Naive thymus-derived CD8-positive, alpha-beta T cell (primary cell): ENCODE results near the gene SLC7A10. TPM values are rescaled to one million over a fixed set of nuclear protein-coding genes. Genes with fewer than 3 reads are reported as not detected.

Experiments
- ATAC-seq, 2 donors: fragments of 150-1000 bp; cut with Tn5 transposase in 1 of 2; sonication (Bioruptor Pico), chemical (Tn5 transposase) in 1 of 2; 1 replicate in 1 of 2; 2 replicates in 1 of 2; pipeline ENCODE4 v1.10.0; 2021; ENCODE audit warnings: mild to moderate bottlenecking in 2 of 2, moderate library complexity in 2 of 2
- POLR2A ChIA-PET: fragments of 350-600 bp; sonication (Branson Sonifier 250); formaldehyde crosslinking; loops from one replicate; lab custom pipeline; 2021; ENCODE audit warnings: antibody characterized with exemption; lab: Charles Lee
- DNase-seq, 10 donors: peaks; one replicate each; pipeline versions ENCODE4 v3.0.0 to v3.0.0-alpha.2; 2020 to 2022
- H3K27ac Mint-ChIP-seq, 10 donors: one replicate each; pipeline ENCODE4 v1.8.0; 2020 to 2022; ENCODE audit warnings: mild to moderate bottlenecking in 10 of 10, mixed read lengths in 10 of 10, moderate library complexity in 4 of 10, inconsistent platforms in 1 of 10
- H3K27me3 Mint-ChIP-seq, 5 donors: one replicate each; pipeline ENCODE4 v1.8.0; 2021 to 2022; ENCODE audit warnings: mixed read lengths in 5 of 5
- H3K36me3 Mint-ChIP-seq, 3 donors: one replicate each; pipeline ENCODE4 v1.8.0; 2020 to 2022; ENCODE audit warnings: mixed read lengths in 3 of 3, mild to moderate bottlenecking in 2 of 3, inconsistent platforms in 1 of 3
- H3K4me1 Mint-ChIP-seq, 4 donors: one replicate each; pipeline ENCODE4 v1.8.0; 2021 to 2022; ENCODE audit warnings: mixed read lengths in 4 of 4
- H3K4me3 Mint-ChIP-seq, 10 donors: one replicate each; pipeline ENCODE4 v1.8.0; 2020 to 2022; ENCODE audit warnings: mild to moderate bottlenecking in 10 of 10, mixed read lengths in 10 of 10, moderate library complexity in 6 of 10, inconsistent platforms in 1 of 10
- H3K9me3 Mint-ChIP-seq, 9 donors: one replicate each; pipeline ENCODE4 v1.8.0; 2020 to 2022; ENCODE audit warnings: mixed read lengths in 9 of 9, mild to moderate bottlenecking in 3 of 9, inconsistent platforms in 1 of 9, moderate library complexity in 1 of 9
- polyA plus RNA-seq, 3 donors: library from polyadenylated mRNA; unstranded; fragments of 300-500 nt; fragmentation: Illumina TruSeq; gene quantifications; one replicate each; pipeline ENCODE4 v1.2.3, GENCODE V29; 2021
- total RNA-seq, 8 experiments: library from RNA in 2 of 8; stranded (reverse) in 2 of 8; gene quantifications; one replicate each; pipeline ENCODE4 v1.2.3 and lab custom pipeline; 2021 to 2026

SLC7A10 gene
- total and polyA plus RNA-seq, 5 experiments from 2014 or later, result not detected

DNA sequence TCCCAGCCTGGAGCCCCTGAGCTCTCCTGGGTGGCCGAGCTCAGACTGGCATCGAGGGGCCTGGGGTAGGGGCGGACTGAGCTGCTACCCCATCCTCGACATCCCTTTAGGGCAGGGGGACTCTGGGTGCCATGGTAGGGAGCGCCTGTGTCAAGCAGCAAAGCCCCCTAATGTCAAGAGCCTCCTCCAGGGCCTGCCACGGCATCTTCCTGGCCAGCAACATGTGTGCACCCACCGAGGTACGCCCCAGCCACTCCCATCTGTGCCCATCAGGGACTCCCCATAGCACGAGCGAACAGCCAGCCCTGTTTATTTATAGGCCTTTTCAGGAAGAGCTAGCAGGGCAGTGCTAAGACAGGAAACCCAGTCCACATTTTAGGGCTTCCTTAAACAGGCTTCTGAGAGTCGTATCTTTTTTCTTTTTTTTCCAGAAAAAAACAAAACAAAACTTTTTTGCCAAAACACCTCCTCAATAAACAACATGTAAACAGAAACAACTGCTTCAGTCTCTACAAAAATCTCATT, 17.2 kb downstream of the SLC7A10 start:
- H3K27me3 Mint-ChIP-seq, result no peaks in the 10 kb centered on the region
- ATAC-seq, result no peak
- no peaks in the 10 kb centered on the region for H3K9me3 Mint-ChIP-seq
- no peaks in the 10 kb centered on the region for H3K36me3 Mint-ChIP-seq
- no peak overlapping the region for H3K27ac Mint-ChIP-seq
- DNase-seq, result no peak
- POLR2A ChIA-PET, result interaction anchor here (1.2 kb wide), 1 partner anchor 277 kb away, joined by 3 read pairs; no protein-coding TSS in a partner anchor
- H3K4me1 Mint-ChIP-seq, result no peaks in the 10 kb centered on the region
- no peak overlapping the region for H3K4me3 Mint-ChIP-seq

DNA sequence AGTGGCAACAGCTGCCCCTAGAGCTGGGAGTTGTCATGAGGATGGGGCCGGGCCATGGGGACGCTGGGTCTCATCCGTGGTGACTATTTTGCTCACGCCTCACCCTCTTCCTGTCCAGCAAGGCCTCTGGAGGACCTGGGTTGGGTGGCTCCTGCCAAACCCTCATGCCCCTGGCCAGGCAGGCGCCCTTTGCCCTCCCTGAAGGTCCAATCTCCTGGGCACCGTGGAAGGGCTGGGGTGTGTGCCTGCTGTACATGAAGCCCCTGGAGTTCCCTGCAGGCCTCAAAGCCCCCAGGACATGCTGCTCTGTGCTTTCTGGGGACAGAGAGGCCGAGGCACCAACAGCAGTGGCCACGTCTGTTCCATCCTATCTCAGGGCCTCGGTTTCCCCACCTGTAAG, 17.7 kb downstream of the SLC7A10 start:
- H3K4me3 Mint-ChIP-seq, result no peak overlapping the region
- no peaks in the 10 kb centered on the region for H3K36me3 Mint-ChIP-seq
- H3K27me3 Mint-ChIP-seq, result no peaks in the 10 kb centered on the region
- no peak for DNase-seq
- no peak overlapping the region for H3K27ac Mint-ChIP-seq
- H3K4me1 Mint-ChIP-seq, result peaks cover 0 to 2% (median 0%) of the 10 kb centered on the region in 4 donors
- no peak for ATAC-seq
- no peaks in the 10 kb centered on the region for H3K9me3 Mint-ChIP-seq
- POLR2A ChIA-PET, result no interaction called here

DNA sequence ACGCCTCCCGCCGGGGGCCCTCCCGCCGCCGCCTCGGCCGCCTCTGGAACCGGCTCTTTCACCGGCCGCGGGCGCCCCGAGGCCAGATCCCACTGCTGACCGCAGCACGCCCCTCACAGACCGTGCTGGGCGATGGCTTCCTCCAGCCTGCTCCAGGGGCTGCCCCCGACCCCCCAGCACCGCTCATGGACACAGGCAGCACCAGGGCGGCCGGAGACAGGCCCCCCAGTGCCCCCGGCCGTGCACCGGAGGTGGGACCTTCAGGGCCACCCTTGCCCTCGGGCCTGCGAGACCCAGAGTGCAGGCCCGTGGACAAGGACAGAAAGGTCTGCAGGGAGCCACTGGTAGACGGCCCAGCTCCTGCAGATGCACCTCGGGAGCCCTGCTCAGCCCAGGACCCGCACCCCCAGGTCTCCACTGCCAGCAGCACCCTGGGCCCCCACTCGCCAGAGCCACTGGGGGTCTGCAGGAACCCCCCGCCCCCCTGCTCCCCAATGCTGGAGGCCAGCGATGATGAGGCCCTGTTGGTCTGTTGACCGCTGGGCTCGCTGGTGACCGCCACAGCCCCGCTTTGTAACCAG, 18.5 kb downstream of the SLC7A10 start:
- Mint-ChIP-seq H3K27me3 (no peaks in the 10 kb centered on the region), H3K27ac (no peak overlapping the region), H3K9me3 (no peaks in the 10 kb centered on the region), H3K4me3 (no peak overlapping the region), H3K36me3 (no peaks in the 10 kb centered on the region), H3K4me1 (peaks cover 0 to 2% (median 0%) of the 10 kb centered on the region in 4 donors)
- POLR2A ChIA-PET, result no interaction called here
- ATAC-seq (no peak), DNase-seq (no peak)

DNA sequence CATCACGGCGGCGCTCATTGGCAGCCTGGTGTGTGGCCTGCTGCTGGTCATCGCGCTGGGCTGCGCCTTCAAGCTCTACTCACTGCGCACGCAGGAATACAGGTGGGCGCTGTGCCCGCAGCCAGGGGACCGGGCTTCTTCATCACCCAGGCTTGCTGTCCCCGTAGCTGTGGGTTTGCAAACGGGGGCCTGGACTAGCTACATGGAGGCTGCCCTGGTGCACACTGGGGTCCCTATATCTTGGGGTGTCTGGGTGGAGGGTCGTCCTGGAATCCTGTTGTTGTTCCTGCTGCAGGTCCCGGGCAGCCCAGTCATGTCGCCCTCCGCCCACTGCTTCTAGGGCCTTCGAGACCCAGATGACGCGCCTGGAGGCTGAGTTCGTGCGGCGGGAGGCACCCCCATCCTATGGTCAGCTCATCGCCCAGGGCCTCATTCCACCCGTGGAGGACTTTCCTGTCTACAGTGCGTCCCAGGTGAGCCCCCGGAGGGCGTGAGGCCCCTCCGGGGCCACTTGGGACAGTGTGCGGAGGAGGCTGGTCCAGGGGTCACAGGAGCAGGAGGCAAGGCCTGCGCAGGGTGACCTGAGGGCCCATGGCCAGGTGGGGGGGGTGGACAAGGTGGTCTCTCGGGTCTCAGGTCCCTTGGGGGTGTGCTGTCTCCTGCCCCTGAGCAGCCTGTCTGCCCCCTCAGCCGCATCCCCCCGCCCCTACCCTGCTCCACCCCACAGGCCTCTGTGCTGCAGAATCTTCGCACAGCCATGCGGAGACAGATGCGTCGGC, 19.2 kb downstream of the SLC7A10 start:
- Mint-ChIP-seq H3K27me3 (no peaks in the 10 kb centered on the region), H3K36me3 (no peaks in the 10 kb centered on the region), H3K4me3 (no peak overlapping the region), H3K27ac (no peak overlapping the region), H3K4me1 (peaks cover 0 to 2% (median 0%) of the 10 kb centered on the region in 4 donors), H3K9me3 (no peaks in the 10 kb centered on the region)
- POLR2A ChIA-PET, result no interaction called here
- no peak for ATAC-seq
- no peak for DNase-seq

DNA sequence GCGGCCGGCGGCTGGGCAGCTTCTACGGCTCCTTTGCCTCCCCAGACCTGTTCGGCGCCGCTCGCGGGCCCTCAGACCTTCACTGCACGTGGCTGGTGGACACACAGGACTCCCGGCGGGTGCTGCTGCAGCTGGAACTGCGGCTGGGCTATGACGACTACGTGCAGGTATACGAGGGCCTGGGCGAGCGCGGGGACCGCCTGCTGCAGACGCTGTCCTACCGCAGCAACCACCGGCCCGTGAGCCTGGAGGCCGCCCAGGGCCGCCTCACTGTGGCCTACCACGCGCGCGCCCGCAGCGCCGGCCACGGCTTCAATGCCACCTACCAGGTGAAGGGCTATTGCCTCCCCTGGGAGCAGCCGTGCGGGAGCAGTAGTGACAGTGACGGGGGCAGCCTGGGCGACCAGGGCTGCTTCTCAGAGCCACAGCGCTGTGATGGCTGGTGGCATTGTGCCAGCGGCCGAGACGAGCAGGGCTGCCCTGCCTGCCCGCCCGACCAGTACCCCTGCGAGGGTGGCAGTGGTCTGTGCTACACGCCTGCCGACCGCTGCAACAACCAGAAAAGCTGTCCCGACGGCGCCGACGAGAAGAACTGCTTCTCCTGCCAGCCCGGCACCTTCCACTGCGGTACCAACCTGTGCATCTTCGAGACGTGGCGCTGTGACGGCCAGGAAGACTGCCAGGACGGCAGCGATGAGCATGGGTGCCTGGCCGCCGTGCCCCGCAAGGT, 20.0 kb downstream of the SLC7A10 start:
- H3K9me3 Mint-ChIP-seq, result no peaks in the 10 kb centered on the region
- H3K27ac Mint-ChIP-seq, result no peak overlapping the region
- peaks cover 0 to 2% (median 0%) of the 10 kb centered on the region in 4 donors for H3K4me1 Mint-ChIP-seq
- H3K27me3 Mint-ChIP-seq, result no peaks in the 10 kb centered on the region
- no peaks in the 10 kb centered on the region for H3K36me3 Mint-ChIP-seq
- POLR2A ChIA-PET, result no interaction called here
- no peak for ATAC-seq
- peak in 1 of 10 donors; percentile 47 for DNase-seq
- no peak overlapping the region for H3K4me3 Mint-ChIP-seq

DNA sequence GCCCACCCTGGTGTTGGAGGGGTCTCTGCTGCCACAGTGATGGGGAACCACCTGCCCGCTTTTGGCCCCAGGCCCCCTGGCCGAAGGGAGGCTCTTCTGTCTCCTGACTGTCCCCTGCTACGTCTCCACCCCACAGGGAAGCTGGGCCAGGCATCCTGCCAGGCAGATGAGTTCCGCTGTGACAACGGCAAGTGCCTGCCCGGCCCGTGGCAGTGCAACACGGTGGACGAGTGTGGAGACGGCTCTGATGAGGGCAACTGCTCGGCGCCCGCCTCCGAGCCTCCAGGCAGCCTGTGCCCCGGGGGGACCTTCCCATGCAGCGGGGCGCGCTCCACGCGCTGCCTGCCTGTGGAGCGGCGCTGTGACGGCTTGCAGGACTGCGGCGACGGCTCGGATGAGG, 20.5 kb downstream of the SLC7A10 start:
- no peak overlapping the region for H3K4me3 Mint-ChIP-seq
- DNase-seq (peak in 1 of 10 donors; percentile 36), ATAC-seq (no peak)
- H3K27me3 Mint-ChIP-seq, result no peaks in the 10 kb centered on the region
- H3K4me1 Mint-ChIP-seq, result peaks cover 0 to 2% (median 0%) of the 10 kb centered on the region in 4 donors
- POLR2A ChIA-PET, result no interaction called here
- no peak overlapping the region for H3K27ac Mint-ChIP-seq
- no peaks in the 10 kb centered on the region for H3K9me3 Mint-ChIP-seq
- H3K36me3 Mint-ChIP-seq, result no peaks in the 10 kb centered on the region

DNA sequence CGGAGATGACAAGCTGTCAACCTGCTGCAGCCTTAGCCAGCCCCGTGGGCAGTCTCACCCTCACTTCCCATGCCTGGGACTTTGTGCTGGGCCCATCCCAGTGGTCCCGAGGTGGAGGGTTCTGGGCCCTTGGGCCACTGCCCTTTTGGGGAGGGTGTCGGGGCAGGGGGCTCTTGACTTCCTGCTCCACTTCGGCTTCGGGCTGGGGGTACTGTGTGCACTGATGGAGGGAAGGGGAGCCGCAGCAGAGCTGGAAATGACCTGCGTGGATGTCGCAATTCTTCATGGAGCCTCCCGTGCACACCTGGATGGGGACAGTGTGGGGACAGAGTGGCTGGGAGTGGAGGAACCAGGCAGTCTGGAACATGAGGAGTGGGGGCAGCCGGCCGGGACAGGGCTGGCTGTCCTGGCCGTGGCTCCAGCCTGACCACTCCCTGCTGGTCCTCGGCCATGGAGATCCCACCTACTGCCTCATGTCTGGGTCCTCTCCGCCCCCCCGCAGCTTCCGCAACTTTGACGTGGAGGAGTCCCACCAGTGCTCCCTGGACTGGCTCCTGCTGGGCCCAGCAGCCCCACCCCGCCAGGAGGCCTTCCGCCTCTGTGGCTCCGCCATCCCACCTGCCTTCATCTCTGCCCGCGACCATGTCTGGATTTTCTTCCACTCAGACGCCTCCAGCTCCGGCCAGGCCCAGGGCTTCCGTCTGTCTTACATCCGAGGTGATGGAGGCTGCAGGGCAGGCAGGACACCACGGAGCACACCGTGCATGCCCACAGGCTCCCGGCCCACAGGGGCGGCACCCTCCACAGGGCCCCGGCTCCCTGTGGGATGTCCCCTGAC, 21.3 kb downstream of the SLC7A10 start:
- H3K36me3 Mint-ChIP-seq, result no peaks in the 10 kb centered on the region
- H3K27ac Mint-ChIP-seq, result no peak overlapping the region
- ATAC-seq (no peak), DNase-seq (no peak)
- POLR2A ChIA-PET, result no interaction called here
- peaks cover 0 to 2% (median 0%) of the 10 kb centered on the region in 4 donors for H3K4me1 Mint-ChIP-seq
- H3K27me3 Mint-ChIP-seq, result no peaks in the 10 kb centered on the region
- no peak overlapping the region for H3K4me3 Mint-ChIP-seq
- no peaks in the 10 kb centered on the region for H3K9me3 Mint-ChIP-seq

DNA sequence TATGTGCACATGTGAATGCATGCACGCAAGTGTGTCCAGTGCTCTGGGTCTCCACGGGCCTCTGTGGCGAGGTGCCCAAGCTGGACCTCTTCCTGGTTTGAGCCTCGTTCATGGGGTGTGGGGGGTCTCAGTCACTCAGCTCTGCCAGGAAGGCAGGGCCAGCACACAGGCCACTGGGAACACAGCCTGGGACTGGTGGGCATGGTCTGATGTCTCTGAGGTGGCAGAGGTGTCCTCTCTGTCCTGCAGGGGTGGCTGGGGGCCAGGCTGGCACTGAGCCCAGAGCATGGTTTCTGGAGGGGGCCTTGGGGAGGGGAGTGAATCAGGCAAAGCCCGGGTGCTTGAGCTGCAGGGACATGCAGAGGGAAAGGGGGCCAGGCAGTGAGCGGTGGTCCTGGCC, 22.1 kb downstream of the SLC7A10 start:
- Mint-ChIP-seq H3K4me3 (no peak overlapping the region), H3K27me3 (peaks cover 0 to 5% (median 0%) of the 10 kb centered on the region in 5 donors), H3K9me3 (no peaks in the 10 kb centered on the region), H3K27ac (no peak overlapping the region), H3K4me1 (peaks cover 0 to 2% (median 0%) of the 10 kb centered on the region in 4 donors), H3K36me3 (no peaks in the 10 kb centered on the region)
- ATAC-seq (no peak), DNase-seq (no peak)
- POLR2A ChIA-PET, result no interaction called here

DNA sequence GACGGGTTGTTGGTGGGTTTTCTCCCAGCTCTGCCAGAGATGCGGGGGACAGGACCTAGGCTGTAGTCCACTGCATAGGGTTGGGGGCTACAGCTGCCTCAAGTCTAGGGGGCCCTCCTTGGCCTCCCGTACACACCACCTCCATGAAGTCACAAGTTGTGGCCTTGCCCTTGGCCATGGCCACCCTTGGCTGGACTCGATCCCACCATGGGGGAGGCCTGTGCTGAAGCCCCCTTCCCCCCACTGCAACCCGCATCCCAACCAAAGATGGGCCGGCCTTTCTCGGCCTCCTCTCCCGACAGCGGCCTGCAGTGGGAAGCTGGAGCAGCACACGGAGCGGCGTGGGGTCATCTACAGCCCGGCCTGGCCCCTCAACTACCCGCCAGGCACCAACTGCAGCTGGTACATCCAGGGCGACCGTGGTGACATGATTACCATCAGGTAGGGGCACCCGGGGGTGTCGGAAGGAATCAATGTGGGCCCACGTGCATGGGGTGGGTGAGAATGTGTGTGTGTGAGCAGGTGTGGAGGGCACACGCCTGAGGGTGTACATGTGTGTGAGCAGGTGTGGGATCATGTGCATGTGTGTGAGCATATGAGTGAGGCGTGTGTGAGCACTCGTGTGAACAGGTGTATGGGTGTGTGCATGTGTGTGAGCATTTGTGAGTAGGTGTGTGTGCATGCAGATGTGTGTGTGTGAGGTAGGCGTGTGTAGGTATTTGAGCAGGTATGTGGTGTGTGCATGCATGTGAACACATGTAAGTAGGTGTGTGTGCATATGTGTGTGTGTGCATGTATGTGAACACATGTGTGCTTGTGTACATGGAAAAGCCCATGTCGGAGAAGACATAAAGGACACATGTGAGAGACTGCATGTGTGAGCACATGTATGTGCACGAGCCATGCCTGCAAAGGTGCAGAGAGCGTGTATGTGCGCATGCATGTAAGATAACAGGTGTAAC, 22.8 kb downstream of the SLC7A10 start:
- Mint-ChIP-seq H3K27ac (peak overlapping the region in 1 of 10 donors; percentile 49), H3K9me3 (no peaks in the 10 kb centered on the region), H3K4me3 (no peak overlapping the region), H3K27me3 (peaks cover 0 to 5% (median 0%) of the 10 kb centered on the region in 5 donors), H3K4me1 (peaks cover 0 to 2% (median 0%) of the 10 kb centered on the region in 4 donors), H3K36me3 (no peaks in the 10 kb centered on the region)
- DNase-seq (no peak), ATAC-seq (no peak)
- POLR2A ChIA-PET, result no interaction called here

DNA sequence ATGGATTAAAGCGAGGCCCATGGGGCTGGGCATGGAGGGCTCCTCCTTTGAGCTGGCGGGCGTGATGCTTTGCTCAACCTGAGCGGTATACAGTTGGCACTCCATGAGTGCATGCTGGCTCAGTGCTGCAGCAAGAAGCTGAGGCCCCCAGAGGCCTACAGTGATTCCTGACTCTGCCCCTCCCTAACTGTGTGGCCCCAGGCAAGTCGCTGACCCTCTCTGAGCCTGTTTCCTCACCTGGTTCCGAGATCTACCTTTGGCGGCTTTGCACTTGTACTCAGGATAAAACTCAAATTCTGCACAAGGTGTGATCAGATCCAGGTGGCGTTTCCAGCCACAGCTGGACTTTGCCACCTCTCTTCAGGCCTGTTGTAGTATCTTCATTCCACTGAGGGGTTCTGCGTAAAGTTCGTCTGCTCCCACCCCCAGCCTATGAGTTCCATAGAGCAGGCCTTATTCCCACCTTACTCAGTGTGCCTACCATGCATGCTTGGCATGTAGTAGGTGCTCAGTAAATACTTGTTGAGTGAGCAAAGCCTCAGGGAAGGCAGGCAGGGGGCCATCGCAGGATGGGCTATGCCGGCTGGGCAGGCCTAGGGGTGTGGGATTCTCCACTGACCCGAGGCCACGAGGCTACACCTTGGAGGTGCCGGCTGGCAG, 23.6 kb downstream of the SLC7A10 start:
- peaks cover under 1 to 6% (median 4%) of the 10 kb centered on the region in 5 donors for H3K27me3 Mint-ChIP-seq
- H3K27ac Mint-ChIP-seq, result no peak overlapping the region
- POLR2A ChIA-PET, result no interaction called here
- H3K4me3 Mint-ChIP-seq, result no peak overlapping the region
- ATAC-seq (no peak), DNase-seq (no peak)
- H3K4me1 Mint-ChIP-seq, result peaks cover 0 to 2% (median 0%) of the 10 kb centered on the region in 4 donors
- no peaks in the 10 kb centered on the region for H3K36me3 Mint-ChIP-seq
- no peaks in the 10 kb centered on the region for H3K9me3 Mint-ChIP-seq

DNA sequence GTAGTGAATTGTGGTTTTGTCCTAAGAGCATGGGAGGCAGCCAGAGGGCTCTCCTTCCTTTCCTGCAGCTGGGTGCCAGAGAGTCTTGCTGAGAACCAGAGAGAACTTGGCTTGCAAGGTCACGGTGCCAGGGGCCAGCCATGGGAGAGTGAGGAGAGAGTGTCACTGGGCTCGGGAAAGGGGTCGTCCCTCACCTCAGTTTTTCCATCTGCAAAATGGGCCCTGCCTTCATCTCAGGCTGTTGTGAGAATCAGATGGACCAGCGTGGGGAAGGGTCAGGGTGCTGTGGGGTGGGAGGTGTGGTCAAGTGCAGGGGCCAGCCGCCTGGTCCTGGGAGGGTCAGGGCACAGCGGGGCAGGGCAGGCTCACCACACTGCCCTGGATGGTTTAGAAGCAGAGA, 24.2 kb downstream of the SLC7A10 start:
- no peaks in the 10 kb centered on the region for H3K9me3 Mint-ChIP-seq
- DNase-seq (no peak), ATAC-seq (no peak)
- H3K4me1 Mint-ChIP-seq, result peaks cover 0 to 2% (median 0%) of the 10 kb centered on the region in 4 donors
- no peak overlapping the region for H3K4me3 Mint-ChIP-seq
- no peaks in the 10 kb centered on the region for H3K36me3 Mint-ChIP-seq
- H3K27me3 Mint-ChIP-seq, result peaks cover 5 to 9% (median 8%) of the 10 kb centered on the region in 5 donors
- no peak overlapping the region for H3K27ac Mint-ChIP-seq
- POLR2A ChIA-PET, result no interaction called here
